GM12875 (cell line): ENCODE measurements around the gene ANKLE1.

Experiments
- H3K4me3 ChIP-seq: one replicate; pipeline ENCODE4 v1.5.1; 2011; ENCODE audit warnings: low read depth, low read length, control low read depth
- TF ChIP-seq, protein P1 (sequence below): IDR thresholded peaks from 2 replicates; pipeline ENCODE4 v1.5.1; 2011; ENCODE audit warnings: low read depth, mild to moderate bottlenecking, control low read depth, inconsistent platforms, low read length, moderate library complexity, borderline replicate concordance; ENCODE audit not compliant: insufficient read depth

ANKLE1 gene

DNA sequence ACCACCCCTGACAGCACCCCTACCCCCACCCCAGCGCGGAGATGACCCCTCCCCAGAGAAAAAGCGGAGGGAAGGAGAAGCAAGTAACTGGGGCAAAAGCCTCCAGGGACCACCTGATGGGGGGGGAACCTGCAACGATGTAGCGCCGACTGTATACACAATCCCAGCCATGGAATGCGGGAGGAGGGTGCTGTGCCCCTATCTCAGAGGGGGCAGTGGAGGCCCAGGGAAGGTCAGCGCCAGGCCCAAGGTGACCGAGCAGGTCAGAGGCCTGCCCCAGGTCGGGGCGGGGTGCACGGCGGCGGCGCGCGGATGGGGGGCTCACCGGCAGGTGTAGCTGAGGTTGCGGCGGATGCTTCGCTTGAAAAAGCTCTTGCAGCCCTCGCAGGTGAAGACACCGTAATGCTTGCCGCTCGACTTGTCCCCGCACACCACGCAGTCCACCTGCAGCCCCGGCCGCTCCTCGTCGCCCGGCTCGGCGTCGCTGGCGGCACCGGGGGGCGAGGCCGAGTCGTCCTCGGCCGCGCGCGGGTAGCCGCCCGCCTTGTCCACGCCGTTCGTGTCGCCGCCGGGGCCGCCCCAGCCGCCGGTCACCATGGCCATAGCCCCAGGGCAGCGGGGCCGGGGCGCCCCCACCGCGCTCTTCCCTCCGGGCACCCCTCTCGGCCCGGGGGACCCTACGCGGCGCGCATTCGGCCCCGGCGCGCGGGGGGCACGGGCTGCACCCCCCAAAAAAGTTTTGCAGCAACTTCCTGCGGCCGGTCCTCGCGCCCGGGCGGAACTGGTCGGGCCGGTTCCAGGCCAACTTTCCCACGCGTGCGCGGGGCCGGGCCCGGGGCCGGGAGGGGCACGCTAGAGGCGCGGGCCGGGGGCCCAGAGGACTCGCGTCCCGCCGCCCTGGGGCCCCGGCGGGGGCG, 36.8 kb upstream of the ANKLE1 start:
- peak overlapping the region; percentile 68 for H3K4me3 ChIP-seq
- TF ChIP-seq, protein P1, sequence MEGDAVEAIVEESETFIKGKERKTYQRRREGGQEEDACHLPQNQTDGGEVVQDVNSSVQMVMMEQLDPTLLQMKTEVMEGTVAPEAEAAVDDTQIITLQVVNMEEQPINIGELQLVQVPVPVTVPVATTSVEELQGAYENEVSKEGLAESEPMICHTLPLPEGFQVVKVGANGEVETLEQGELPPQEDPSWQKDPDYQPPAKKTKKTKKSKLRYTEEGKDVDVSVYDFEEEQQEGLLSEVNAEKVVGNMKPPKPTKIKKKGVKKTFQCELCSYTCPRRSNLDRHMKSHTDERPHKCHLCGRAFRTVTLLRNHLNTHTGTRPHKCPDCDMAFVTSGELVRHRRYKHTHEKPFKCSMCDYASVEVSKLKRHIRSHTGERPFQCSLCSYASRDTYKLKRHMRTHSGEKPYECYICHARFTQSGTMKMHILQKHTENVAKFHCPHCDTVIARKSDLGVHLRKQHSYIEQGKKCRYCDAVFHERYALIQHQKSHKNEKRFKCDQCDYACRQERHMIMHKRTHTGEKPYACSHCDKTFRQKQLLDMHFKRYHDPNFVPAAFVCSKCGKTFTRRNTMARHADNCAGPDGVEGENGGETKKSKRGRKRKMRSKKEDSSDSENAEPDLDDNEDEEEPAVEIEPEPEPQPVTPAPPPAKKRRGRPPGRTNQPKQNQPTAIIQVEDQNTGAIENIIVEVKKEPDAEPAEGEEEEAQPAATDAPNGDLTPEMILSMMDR = no peak

DNA sequence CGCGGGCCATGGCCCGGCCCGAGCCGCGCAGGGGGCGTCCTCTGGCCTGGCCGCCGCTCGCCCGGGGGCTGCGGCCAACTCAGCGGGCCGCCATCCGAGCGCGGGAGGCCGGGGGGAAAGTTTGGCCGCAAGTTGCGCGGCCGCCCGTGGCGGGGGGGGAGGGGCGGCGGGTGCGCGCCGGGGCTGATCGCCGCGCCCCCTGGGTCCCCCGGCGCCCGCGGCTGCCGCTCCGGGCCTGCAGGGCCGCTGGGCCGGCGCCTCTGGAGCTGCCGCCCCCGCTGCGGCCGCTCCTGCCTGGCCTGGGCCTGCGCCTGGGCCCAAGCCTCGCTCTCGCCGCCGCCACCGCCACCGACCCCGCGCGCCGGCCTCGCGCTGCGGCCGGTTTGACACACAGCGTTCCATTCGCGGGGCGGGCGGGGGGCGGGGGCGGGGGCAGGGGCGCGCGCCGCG, 36.1 kb upstream of the ANKLE1 start, which contains the start of gene NR2F6:
NR2F6 (minus strand) TSS at position 385 of the 450 bp plus-strand sequence. CDS start 699 bp downstream, outside the sequence.
- TF ChIP-seq, protein P1 = no peak

DNA sequence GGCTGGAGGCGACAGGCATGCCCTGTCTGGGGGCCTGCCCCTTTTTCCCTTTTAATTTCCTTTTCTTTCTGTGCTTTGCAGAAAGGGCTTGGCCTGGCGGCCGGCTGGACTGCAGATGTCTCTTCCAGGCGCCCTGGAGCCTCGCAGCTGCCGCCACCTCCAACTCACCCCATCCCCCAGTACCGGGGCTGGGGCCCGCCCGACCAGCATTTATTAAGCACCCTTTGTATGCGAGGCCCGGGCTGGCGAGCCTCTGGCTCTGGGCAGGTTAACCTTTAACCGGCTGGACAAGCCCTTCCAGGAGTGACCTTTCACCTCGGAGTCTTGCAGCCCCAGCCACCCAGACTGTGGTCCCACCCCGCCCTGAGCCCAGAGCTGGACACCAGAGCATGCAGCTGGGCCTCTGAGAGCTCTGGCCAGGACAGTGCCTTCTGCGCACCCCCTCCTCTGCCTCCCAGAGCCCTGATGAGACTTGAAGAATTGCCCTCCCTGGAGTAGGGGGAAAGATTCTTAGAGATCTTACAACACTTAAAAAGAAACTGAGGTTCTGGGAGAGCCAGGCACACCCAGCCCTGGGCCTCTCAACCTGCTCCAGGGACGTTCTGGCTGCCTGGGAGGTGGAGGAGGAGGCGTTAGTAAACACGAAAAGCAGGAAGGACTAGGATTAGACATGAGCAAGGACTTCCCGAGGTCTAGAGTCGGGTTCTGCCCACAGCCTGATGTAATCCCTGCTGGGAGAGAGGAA, 34.8 kb upstream of the ANKLE1 start:
- TF ChIP-seq, protein P1 = no peak
- H3K4me3 ChIP-seq = peak overlapping the region; percentile 67

More for the DNA sequence above, 36.1 kb upstream of the ANKLE1 start, which contains the start of gene NR2F6:
- H3K4me3 ChIP-seq = peak within 1 kb of the TSS; percentile 68

DNA sequence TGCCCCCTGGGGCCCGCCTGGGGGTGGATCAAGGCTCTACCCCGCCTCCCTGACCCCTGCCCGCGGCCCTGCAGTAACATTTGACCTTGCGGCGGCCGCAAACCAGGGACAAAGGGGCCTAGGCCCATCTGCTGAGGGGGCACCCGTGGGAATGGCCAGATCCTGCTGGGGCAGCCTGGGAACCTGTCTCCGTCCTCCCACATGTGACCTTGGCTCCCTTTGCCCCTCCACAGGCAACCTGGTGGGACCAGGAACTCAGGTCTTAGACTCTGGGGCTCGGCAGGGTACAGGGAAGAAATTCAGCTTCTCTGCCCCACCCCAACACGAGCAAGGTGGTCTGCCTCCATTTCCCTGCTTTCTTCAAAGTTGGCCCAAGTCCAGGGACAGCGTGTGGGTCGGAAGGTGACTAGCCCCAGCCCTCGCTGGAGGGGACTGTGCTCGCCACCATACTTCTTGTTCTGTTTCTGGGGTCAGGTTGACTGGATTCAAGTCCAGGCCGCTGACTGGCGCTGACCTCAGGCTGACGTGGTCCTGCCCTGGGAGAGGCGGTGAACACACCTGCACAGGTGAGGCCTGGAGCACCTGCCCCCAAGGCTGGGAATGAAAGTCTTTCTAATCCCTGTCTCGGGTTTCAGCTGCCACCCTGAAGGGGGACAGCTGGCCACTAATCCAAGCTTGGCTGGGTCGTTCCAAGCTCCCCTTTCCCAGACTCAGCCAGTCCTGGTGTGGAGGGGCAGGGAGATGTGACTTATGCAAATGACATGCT, 33.5 kb upstream of the ANKLE1 start:
- TF ChIP-seq, protein P1 = no peak
- H3K4me3 ChIP-seq = no peak overlapping the region

DNA sequence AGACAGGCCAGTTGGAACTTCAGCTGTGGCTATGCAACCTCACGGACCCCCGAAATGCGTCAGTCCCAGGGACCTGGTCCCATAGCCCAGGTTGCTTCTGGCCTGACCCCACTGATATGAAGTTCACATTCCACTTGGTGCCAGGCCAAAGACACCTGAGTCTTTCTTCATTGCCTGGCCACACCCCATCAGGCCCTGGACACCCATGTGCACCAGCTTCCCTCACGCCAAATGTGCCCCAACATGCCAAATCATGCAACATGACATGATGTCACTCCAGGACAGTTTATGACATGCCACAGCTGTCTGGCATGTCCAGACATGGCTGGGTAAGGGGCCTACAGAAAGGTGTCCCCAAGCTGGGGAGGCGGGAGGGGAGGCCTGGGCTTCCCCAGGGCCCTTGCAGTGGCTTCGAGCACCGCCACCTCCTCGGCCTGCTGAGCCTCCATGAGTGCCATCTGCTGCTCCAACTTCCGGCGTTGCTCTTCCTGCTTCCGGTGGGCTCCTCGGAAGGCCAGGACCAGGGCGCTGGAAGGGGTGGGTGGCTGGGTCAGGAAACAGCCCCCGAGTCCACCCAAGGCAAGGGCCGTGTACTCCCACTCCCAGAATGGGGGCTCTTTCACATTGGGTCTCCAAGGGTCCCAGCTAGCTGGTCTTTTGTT, 31.7 kb upstream of the ANKLE1 start:
- TF ChIP-seq, protein P1 = no peak
- no peak overlapping the region for H3K4me3 ChIP-seq

DNA sequence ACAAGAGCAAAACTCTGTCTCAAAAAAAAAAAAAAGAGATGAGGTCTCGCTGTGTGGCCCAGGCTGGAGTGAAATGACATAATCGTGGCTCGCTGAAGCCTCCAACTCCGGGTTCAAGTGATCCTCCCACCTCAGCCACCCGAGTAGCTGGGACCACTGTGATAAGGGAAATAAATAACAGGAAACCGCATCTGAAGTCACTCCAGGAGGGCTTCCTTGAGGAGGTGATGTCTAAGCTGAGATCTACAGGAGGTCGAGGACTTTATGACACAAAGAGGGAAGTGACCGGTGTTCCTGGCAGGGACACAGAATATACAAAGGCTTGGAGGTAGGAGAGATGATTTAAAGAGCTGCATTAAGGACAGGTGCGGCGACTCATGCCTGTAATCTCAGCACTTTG, 27.1 kb upstream of the ANKLE1 start:
- no peak overlapping the region for H3K4me3 ChIP-seq
- TF ChIP-seq, protein P1 = no peak
